Tibial nerve (tissue), 4 donors: Measurements from ENCODE around the gene CCDC88C. TPM values are rescaled to one million over a fixed set of nuclear protein-coding genes. Genes with fewer than 3 reads are reported as not detected.

Experiments
- DNase-seq, 2 donors: peaks; one replicate each; pipeline ENCODE4 v3.0.0-alpha.2; 2019; ENCODE audit warnings: low spot score in 2 of 2
- H3K27ac ChIP-seq, 4 donors: fragments of 200-600 bp; sonication (generic) in 3 of 4; one replicate each; pipeline ENCODE4 v1.5.1; 2017 to 2019; ENCODE audit warnings: mild to moderate bottlenecking in 1 of 4
- H3K27me3 ChIP-seq, 2 donors: fragments of 200-600 bp; sonication (generic) in 1 of 2; one replicate each; pipeline versions ENCODE4 v1.5.1 to v1.6.0; 2017 to 2019
- H3K36me3 ChIP-seq, 3 donors: fragments of 200-600 bp; sonication (generic); one replicate each; pipeline ENCODE4 v1.5.1; 2018 to 2019
- H3K4me1 ChIP-seq, 4 donors: fragments of 200-600 bp; sonication (generic) in 3 of 4; one replicate each; pipeline ENCODE4 v1.5.1; 2017 to 2019
- H3K4me3 ChIP-seq, 4 donors: fragments of 200-600 bp; sonication (generic) in 3 of 4; one replicate each; pipeline ENCODE4 v1.5.1; 2017 to 2019; ENCODE audit warnings: mild to moderate bottlenecking in 1 of 4, moderate library complexity in 1 of 4
- H3K9me3 ChIP-seq, 4 donors: fragments of 200-600 bp; sonication (generic) in 3 of 4; one replicate each; pipeline ENCODE4 v1.5.1; 2017 to 2019
- EP300 ChIP-seq, 2 donors: sonication (generic); formaldehyde crosslinking; IDR thresholded peaks; one replicate each; pipeline ENCODE4 v1.6.1; 2017; ENCODE audit warnings: antibody characterized with exemption in 2 of 2, mild to moderate bottlenecking in 1 of 2
- POLR2A ChIP-seq, 2 donors: fragments of 450-650 bp; IDR thresholded peaks; one replicate each; pipeline ENCODE4 v1.6.1; 2017; ENCODE audit warnings: antibody characterized with exemption in 2 of 2, mild to moderate bottlenecking in 2 of 2, moderate library complexity in 2 of 2
- whole genome bisulfite sequencing, 2 donors: methylation state at CpG; one replicate each; pipeline ENCODE4 v1.1.5; 2018; 5-methylcytosine and 5-hydroxymethylcytosine counted together
- total RNA-seq, 4 donors: library from RNA; depleted of rRNA; stranded (reverse); fragments of >200 nt; gene quantifications; one replicate each; pipeline ENCODE4 v1.1.0, GENCODE V29; 2016
- TF ChIP-seq, protein P1 (sequence below), 5 experiments: fragments of 200-600 bp in 3 of 5; fragments of 450-650 bp in 2 of 5; sonication (generic) in 3 of 5; IDR thresholded peaks; one replicate each; pipeline ENCODE4 v1.5.1; 2016 to 2019; ENCODE audit warnings: antibody characterized with exemption in 5 of 5, mild to moderate bottlenecking in 3 of 5, moderate library complexity in 2 of 5

The CCDC88C gene
- total RNA-seq, 4 donors from 2014 or later = 3.6 to 12.6 (median 6.8) TPM

DNA sequence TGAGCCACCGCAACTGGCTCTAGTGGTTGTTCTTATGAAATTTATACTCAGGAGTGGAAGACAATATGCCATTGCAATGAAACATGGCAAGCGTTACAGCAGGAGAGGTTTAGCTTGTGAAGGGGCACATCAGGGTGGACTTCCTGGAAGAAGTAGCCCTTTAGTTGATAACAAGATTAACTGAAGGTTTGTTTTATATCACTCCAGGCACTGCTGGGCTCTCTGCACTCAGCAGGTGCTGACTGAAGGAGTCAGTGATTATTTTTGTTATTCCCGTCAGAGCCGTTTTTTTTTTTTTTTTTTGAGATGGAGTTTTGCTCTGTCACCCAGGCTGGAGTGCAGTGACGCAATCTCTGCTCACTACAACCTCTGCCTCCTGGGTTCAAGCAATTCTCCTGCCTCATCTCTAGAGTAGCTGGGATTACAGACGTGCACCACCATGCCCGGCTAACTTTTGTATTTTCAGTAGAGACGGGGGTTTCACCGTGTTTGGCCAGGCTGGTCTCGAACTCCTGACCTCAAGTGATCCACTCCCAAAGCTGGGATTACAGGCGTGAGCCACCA is 155.6 kb downstream of the CCDC88C start:
- DNase-seq = no peak
- H3K27ac ChIP-seq = no peak overlapping the region
- no peaks in the 10 kb centered on the region for H3K9me3 ChIP-seq
- H3K4me3 ChIP-seq = no peak overlapping the region
- H3K4me1 ChIP-seq = peaks cover 0 to 10% (median 4%) of the 10 kb centered on the region in 4 donors
- peaks cover 0 to 50% of the 10 kb centered on the region in 2 donors for H3K27me3 ChIP-seq
- no peaks in the 10 kb centered on the region for H3K36me3 ChIP-seq
- WGBS, 2 donors = 89 to 90% methylated on average over 11 of the region's 11 CpGs
- TF ChIP-seq, protein P1, sequence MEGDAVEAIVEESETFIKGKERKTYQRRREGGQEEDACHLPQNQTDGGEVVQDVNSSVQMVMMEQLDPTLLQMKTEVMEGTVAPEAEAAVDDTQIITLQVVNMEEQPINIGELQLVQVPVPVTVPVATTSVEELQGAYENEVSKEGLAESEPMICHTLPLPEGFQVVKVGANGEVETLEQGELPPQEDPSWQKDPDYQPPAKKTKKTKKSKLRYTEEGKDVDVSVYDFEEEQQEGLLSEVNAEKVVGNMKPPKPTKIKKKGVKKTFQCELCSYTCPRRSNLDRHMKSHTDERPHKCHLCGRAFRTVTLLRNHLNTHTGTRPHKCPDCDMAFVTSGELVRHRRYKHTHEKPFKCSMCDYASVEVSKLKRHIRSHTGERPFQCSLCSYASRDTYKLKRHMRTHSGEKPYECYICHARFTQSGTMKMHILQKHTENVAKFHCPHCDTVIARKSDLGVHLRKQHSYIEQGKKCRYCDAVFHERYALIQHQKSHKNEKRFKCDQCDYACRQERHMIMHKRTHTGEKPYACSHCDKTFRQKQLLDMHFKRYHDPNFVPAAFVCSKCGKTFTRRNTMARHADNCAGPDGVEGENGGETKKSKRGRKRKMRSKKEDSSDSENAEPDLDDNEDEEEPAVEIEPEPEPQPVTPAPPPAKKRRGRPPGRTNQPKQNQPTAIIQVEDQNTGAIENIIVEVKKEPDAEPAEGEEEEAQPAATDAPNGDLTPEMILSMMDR (IDR thresholded peaks at IDR 0.05) = no peak
- TF ChIP-seq EP300 (IDR thresholded peaks at IDR 0.05) (no peak), POLR2A (IDR thresholded peaks at IDR 0.05) (no peak)

DNA sequence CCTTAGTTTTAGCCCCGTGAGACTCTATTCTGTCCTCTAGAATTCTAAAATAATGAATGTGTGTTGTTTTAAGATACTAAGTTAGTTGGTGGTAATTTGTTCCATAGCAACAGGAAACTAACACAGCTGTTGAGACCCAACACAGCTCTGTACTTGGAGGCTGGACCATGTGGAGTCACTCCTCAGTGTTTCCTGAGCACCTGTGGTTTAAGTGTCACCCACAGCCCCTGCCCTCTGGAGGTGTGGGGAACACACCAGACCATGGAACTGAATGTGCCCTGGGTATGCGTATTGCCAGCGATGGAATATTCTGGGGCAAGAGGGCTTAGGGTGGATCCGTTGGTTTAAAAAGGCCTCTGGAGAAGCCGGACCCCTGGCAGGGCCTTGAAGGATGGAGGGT is 156.5 kb downstream of the CCDC88C start:
- TF ChIP-seq, protein P1 (IDR thresholded peaks at IDR 0.05) = no peak
- TF ChIP-seq POLR2A (IDR thresholded peaks at IDR 0.05) = no peak
- no peak for TF ChIP-seq EP300 (IDR thresholded peaks at IDR 0.05)
- no peaks in the 10 kb centered on the region for H3K9me3 ChIP-seq
- peaks cover 0 to 10% (median 4%) of the 10 kb centered on the region in 4 donors for H3K4me1 ChIP-seq
- H3K27ac ChIP-seq = no peak overlapping the region
- no peak for DNase-seq
- 92 to 98% methylated on average over 5 of the region's 5 CpGs for WGBS, 2 donors
- H3K27me3 ChIP-seq = peaks cover 0 to 50% of the 10 kb centered on the region in 2 donors
- no peaks in the 10 kb centered on the region for H3K36me3 ChIP-seq
- H3K4me3 ChIP-seq = no peak overlapping the region

DNA sequence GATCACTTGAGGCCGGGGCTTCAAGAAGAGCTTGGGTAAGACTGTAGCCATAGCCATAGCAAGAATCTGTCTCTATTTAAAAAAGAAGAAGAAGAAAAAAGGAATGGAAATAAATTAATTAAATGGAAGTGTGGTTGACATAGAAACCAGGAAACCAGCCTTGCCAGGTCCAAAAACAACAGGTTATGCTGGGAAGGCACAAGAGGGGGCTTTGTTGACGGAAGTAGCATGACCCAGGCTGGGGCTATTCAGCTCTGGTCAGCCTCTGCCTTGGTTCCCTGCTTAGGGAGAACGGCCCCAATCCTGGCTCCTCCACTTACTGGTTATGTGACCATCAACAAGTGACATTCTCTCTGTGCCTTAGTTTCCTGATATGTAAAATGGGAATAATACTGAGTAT is 158.7 kb downstream of the CCDC88C start:
- no peak for DNase-seq
- 66 to 92% methylated on average over 3 of the region's 3 CpGs for WGBS, 2 donors
- Histone ChIP-seq H3K9me3 (no peaks in the 10 kb centered on the region), H3K36me3 (no peaks in the 10 kb centered on the region), H3K27me3 (peaks cover 0 to 47% of the 10 kb centered on the region in 2 donors), H3K4me1 (peaks cover 0 to 7% (median under 1%) of the 10 kb centered on the region in 4 donors), H3K27ac (no peak overlapping the region), H3K4me3 (no peak overlapping the region)
- no peak for TF ChIP-seq EP300 (IDR thresholded peaks at IDR 0.05)
- TF ChIP-seq, protein P1 (IDR thresholded peaks at IDR 0.05) = no peak
- TF ChIP-seq POLR2A (IDR thresholded peaks at IDR 0.05) = no peak

DNA sequence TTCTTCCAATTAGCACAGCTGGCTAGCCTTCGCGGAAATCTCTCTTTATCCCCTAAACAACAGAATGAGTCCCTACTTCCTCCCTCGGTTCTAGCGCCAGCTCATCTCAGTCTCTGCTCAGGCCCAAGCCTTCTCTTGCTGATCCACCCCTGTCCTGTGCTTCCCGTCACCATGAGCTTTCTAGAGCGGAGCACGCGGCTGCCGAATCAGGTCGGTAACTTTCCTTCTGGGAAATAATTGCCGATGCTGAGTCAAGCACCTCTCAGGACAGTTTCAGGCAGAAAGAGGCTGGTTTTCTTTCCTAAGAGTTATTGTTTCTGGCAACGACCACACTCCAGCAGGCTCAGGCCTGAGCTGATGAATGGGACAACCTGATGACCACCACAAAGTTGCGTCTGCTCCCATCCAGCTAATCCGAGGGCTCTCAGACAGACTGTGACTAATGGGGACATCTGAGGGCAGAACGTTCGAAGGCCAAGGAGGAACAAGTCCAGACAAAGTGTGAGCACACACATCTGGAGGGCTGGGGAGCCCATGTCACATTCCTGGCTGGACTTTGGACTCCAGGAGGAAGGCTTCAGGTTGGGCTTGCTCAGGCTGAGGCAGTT is 159.5 kb downstream of the CCDC88C start:
- H3K4me1 ChIP-seq = peaks cover 0 to 7% (median 4%) of the 10 kb centered on the region in 4 donors
- peaks cover 0 to 44% of the 10 kb centered on the region in 2 donors for H3K27me3 ChIP-seq
- H3K4me3 ChIP-seq = no peak overlapping the region
- no peaks in the 10 kb centered on the region for H3K36me3 ChIP-seq
- TF ChIP-seq, protein P1 (IDR thresholded peaks at IDR 0.05) = no peak
- no peak for TF ChIP-seq POLR2A (IDR thresholded peaks at IDR 0.05)
- no peak for TF ChIP-seq EP300 (IDR thresholded peaks at IDR 0.05)
- WGBS, 2 donors = 60 to 71% methylated on average over 16 of the region's 16 CpGs
- H3K27ac ChIP-seq = no peak overlapping the region
- no peak for DNase-seq
- H3K9me3 ChIP-seq = no peaks in the 10 kb centered on the region

DNA sequence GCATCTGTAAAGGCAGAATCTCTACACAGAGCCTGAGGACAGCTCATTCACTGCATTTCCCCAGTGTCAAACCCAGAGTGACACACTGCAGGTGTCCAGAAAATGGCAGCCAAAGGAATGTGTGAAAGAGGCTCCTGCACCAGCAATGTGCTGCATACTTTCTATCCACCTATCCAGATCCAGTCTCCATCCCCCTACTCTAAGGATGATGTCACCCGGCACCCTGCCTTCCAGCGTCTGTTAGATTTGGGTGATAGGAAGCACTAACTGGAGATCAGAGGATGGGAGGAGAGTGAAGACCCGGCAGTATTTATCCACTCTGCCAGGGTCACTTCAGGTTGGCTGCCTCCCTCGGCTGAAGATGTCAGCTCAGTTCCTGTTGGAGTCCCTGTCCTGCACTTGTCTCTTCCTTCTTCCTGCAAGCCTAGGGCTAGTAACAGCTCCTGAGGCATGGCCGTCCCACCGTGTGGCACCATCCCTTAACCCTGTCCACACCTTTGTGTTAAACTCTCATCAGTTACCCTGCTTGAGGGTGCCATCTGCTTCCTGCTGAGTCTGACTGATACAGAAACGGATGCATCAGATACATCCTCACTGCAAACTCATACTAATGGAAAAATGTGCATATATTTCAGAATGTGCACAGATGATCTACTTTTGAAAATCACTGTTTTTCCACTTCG is 160.2 kb downstream of the CCDC88C start:
- no peak overlapping the region for H3K27ac ChIP-seq

More for the DNA sequence above, 160.2 kb downstream of the CCDC88C start:
- no peak for DNase-seq
- 46% methylated on average over 8 of the region's 8 CpGs for WGBS, 2 donors
- Histone ChIP-seq H3K4me3 (no peak overlapping the region), H3K36me3 (no peaks in the 10 kb centered on the region), H3K9me3 (no peaks in the 10 kb centered on the region), H3K27me3 (peaks cover 0 to 44% of the 10 kb centered on the region in 2 donors), H3K4me1 (peaks cover 0 to 13% (median 9%) of the 10 kb centered on the region in 4 donors)
- TF ChIP-seq, protein P1 (IDR thresholded peaks at IDR 0.05) = no peak
